Suprapubic skin (tissue), 4 donors: ENCODE results near the gene FCAR. TPM values are rescaled to one million over a fixed set of nuclear protein-coding genes. Genes with fewer than 3 reads are reported as not detected.
A peak's percentile ranks its signal among the peaks of the same experiment; 100 is the strongest.
"Not testable (repeated sequence)": the region's sequence is repeated elsewhere in the genome, so short reads cannot be mapped to it uniquely, and the experiment has no call there.

Source experiments
- DNase-seq, 2 donors: peaks; one replicate each; pipeline ENCODE4 v3.0.0-alpha.2; 2019; ENCODE audit warnings: low spot score in 2 of 2
- H3K27ac ChIP-seq: fragments of 200-600 bp; sonication (generic); one replicate; pipeline ENCODE4 v1.5.1; 2019
- H3K27me3 ChIP-seq: fragments of 200-600 bp; sonication (generic); one replicate; pipeline ENCODE4 v1.5.1; 2019
- H3K36me3 ChIP-seq: fragments of 200-600 bp; sonication (generic); one replicate; pipeline ENCODE4 v1.5.1; 2019
- H3K4me1 ChIP-seq: fragments of 200-600 bp; sonication (generic); one replicate; pipeline ENCODE4 v1.5.1; 2019
- H3K4me3 ChIP-seq: fragments of 200-600 bp; sonication (generic); one replicate; pipeline ENCODE4 v1.5.1; 2019; ENCODE audit warnings: mild to moderate bottlenecking
- H3K9me3 ChIP-seq: fragments of 200-600 bp; sonication (generic); one replicate; pipeline ENCODE4 v1.5.1; 2019
- EP300 ChIP-seq: sonication (generic); formaldehyde crosslinking; IDR thresholded peaks from one replicate; pipeline ENCODE4 v1.6.1; 2017; ENCODE audit warnings: antibody characterized with exemption
- POLR2A ChIP-seq, 2 donors: fragments of 450-650 bp; IDR thresholded peaks; one replicate each; pipeline ENCODE4 v1.6.1; 2017; ENCODE audit warnings: antibody characterized with exemption in 2 of 2, mild to moderate bottlenecking in 2 of 2, moderate library complexity in 2 of 2
- POLR2AphosphoS5 ChIP-seq, 3 donors: sonication (generic); formaldehyde crosslinking; IDR thresholded peaks; one replicate each; pipeline ENCODE4 v1.6.1; 2017; ENCODE audit warnings: antibody characterized with exemption in 3 of 3
- WGBS: methylation state at CpG from one replicate; pipeline ENCODE4 v1.1.5; 2018; 5-methylcytosine and 5-hydroxymethylcytosine counted together
- total RNA-seq, 4 donors: library from RNA; depleted of rRNA; stranded (reverse); fragments of >200 nt; gene quantifications; one replicate each; pipeline ENCODE4 v1.1.0, GENCODE V29; 2016
- TF ChIP-seq, protein P1 (sequence below), 2 donors: fragments of 200-600 bp in 1 of 2; fragments of 450-650 bp in 1 of 2; sonication (generic) in 1 of 2; IDR thresholded peaks; one replicate each; pipeline ENCODE4 v1.5.1; 2016 to 2019; ENCODE audit warnings: antibody characterized with exemption in 2 of 2, mild to moderate bottlenecking in 1 of 2, moderate library complexity in 1 of 2

Gene FCAR
- total RNA-seq, 4 donors from 2014 or later, result 0.87 TPM; not detected in 3

DNA sequence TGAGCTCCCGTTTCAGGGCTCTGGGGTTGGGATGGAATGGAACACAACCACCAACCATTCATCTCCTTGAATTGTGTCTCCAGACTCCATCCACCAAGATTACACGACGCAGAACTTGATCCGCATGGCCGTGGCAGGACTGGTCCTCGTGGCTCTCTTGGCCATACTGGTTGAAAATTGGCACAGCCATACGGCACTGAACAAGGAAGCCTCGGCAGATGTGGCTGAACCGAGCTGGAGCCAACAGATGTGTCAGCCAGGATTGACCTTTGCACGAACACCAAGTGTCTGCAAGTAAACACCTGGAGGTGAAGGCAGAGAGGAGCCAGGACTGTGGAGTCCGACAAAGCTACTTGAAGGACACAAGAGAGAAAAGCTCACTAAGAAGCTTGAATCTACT, 15.5 kb downstream of the FCAR start:
- no peak overlapping the region for H3K4me3 ChIP-seq

DNA sequence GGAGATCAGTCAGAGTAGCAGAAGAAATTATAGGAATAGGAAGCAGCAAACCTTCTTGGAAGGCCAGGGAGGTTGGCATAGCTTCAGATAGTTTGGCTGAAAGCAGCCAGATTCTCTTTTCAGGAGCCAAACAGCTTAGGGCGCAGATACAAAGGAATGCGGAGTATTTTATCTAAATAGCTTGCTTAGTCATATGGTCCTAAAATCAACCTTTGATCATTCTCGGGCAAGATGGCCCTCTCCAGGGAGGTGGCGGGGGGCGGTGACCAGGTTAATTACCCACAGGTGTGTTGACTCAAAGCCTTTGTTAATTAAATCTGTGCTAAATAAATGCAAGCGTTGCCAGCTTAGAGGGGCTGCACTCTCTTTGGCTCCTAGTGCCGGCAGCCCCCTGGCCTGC, 19.4 kb downstream of the FCAR start:
- WGBS, result 25% methylated on average over 3 of the region's 7 CpGs
- Histone ChIP-seq H3K27ac (no peak overlapping the region), H3K27me3 (peaks cover 5% of the 10 kb centered on the region), H3K4me3 (no peak overlapping the region), H3K4me1 (no peaks in the 10 kb centered on the region), H3K36me3 (no peaks in the 10 kb centered on the region), H3K9me3 (no peaks in the 10 kb centered on the region)
- DNase-seq, result no peak
- TF ChIP-seq, protein P1, sequence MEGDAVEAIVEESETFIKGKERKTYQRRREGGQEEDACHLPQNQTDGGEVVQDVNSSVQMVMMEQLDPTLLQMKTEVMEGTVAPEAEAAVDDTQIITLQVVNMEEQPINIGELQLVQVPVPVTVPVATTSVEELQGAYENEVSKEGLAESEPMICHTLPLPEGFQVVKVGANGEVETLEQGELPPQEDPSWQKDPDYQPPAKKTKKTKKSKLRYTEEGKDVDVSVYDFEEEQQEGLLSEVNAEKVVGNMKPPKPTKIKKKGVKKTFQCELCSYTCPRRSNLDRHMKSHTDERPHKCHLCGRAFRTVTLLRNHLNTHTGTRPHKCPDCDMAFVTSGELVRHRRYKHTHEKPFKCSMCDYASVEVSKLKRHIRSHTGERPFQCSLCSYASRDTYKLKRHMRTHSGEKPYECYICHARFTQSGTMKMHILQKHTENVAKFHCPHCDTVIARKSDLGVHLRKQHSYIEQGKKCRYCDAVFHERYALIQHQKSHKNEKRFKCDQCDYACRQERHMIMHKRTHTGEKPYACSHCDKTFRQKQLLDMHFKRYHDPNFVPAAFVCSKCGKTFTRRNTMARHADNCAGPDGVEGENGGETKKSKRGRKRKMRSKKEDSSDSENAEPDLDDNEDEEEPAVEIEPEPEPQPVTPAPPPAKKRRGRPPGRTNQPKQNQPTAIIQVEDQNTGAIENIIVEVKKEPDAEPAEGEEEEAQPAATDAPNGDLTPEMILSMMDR (IDR thresholded peaks at IDR 0.05), result no peak
- TF ChIP-seq EP300 (no peak), POLR2AphosphoS5 (IDR thresholded peaks at IDR 0.05) (no peak), POLR2A (IDR thresholded peaks at IDR 0.05) (no peak)

More for the DNA sequence above, 15.5 kb downstream of the FCAR start:
- H3K27ac ChIP-seq, result no peak overlapping the region
- H3K4me1 ChIP-seq, result no peaks in the 10 kb centered on the region
- TF ChIP-seq POLR2AphosphoS5 (IDR thresholded peaks at IDR 0.05), result no peak
- no peak for TF ChIP-seq POLR2A (IDR thresholded peaks at IDR 0.05)
- no peak for TF ChIP-seq EP300
- TF ChIP-seq, protein P1 (IDR thresholded peaks at IDR 0.05), result no peak
- DNase-seq, result peak in 1 of 2 donors; percentile 54
- WGBS, result 75% methylated on average over 11 of the region's 11 CpGs
- H3K36me3 ChIP-seq, result no peaks in the 10 kb centered on the region
- no peaks in the 10 kb centered on the region for H3K9me3 ChIP-seq
- H3K27me3 ChIP-seq, result peaks cover 7% of the 10 kb centered on the region

DNA sequence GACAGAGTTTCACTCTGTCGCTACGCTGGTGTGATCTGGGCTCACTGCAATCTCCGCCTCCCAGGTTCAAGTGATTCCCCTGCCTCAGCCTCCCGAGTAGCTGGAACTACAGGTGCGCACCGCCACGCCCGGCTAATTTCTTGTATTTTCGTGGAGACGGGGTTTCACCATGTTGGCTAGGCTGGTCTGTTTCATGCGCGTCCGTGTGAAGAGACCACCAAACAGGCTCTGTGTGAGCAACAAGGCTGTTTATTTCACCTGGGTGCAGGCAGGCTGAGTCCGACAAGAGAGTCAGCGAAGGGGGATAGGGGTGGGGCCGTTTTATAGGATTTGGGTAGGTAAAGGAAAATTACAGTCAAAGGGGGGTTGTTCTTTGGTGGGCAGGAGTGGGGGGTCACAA, 20.1 kb downstream of the FCAR start:
- DNase-seq, result peak in 1 of 2 donors; percentile 27
- not testable (repeated sequence) for H3K4me3 ChIP-seq, H3K27ac ChIP-seq, H3K4me1 ChIP-seq, H3K36me3 ChIP-seq, H3K9me3 ChIP-seq, H3K27me3 ChIP-seq
- 89% methylated on average over 16 of the region's 16 CpGs for WGBS

DNA sequence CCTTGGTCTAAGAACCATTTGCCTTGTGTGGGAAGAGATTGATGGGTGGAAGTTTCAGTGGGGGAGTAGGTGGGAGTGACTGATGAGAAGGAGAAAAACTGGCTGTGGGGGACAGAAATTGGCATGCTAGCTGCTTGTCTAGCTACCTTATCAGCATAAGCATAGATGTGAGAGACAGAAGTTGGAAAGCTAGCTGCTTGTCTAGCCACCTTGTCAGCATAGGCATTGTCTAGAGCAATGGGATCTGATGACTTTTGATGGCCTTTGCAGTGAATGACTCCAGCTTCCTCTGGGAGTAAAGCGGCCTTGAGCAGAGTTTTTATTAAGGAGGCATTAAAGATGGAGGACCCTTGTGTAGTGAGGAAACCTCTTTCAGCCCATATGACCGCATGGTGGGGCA, 22.0 kb downstream of the FCAR start:
- H3K4me1 ChIP-seq, result no peaks in the 10 kb centered on the region
- no peaks in the 10 kb centered on the region for H3K36me3 ChIP-seq
- 91% methylated on average over 2 of the region's 2 CpGs for WGBS
- no peaks in the 10 kb centered on the region for H3K9me3 ChIP-seq
- peaks cover 9% of the 10 kb centered on the region for H3K27me3 ChIP-seq
- no peak overlapping the region for H3K4me3 ChIP-seq
- no peak overlapping the region for H3K27ac ChIP-seq
- TF ChIP-seq POLR2A (IDR thresholded peaks at IDR 0.05), result no peak
- TF ChIP-seq POLR2AphosphoS5 (IDR thresholded peaks at IDR 0.05), result no peak
- TF ChIP-seq, protein P1 (IDR thresholded peaks at IDR 0.05), result no peak
- no peak for TF ChIP-seq EP300
- DNase-seq, result no peak

DNA sequence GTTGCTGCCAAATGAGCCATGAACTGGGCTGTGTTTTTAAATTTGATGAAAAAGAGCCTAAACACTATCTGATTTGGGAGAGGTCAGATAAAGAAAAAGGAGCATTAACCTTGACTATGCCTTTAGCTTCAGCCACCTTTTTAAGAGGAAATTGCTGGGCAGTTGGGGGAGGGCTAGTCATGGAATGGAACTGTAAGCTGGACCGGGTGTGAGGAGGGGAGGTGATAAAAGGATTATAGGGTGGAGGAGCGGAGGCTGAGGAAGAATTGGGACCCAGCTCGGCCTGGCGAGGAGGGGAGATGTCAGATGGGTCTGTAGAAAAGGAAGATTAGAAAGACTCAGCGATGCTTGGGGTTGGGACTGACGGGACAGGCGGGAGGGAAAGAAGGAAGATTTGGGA, 24.6 kb downstream of the FCAR start:
- H3K27ac ChIP-seq, H3K9me3 ChIP-seq, H3K27me3 ChIP-seq, H3K36me3 ChIP-seq, H3K4me1 ChIP-seq, H3K4me3 ChIP-seq: not testable (repeated sequence)
- WGBS, result 86% methylated on average over 7 of the region's 7 CpGs
- peak in 1 of 2 donors; percentile 8 for DNase-seq

DNA sequence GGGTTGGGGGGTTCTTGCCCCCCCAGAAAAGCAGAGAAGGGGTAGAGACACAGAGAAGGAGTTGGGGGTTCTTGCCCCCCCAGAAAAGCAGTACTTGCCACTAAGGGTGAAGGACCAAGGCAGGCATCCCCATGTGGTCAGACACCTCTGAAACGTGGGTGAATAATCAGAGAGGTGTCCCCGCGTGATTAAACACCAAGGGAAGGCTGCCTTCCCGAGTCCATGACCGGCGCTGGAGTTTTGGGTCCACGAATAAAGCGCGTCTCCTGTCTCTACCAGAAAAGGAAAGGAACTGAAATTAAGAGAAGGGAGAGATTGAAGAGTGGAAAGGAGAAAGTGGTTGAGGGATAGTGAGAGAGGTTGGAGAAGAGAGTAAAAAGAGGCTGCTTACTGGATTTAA, 25.6 kb downstream of the FCAR start:
- 84% methylated on average over 9 of the region's 9 CpGs for WGBS
- not testable (repeated sequence) for H3K27me3 ChIP-seq, H3K36me3 ChIP-seq, H3K27ac ChIP-seq, H3K9me3 ChIP-seq, H3K4me3 ChIP-seq, H3K4me1 ChIP-seq
- peak in 1 of 2 donors; percentile 11 for DNase-seq

DNA sequence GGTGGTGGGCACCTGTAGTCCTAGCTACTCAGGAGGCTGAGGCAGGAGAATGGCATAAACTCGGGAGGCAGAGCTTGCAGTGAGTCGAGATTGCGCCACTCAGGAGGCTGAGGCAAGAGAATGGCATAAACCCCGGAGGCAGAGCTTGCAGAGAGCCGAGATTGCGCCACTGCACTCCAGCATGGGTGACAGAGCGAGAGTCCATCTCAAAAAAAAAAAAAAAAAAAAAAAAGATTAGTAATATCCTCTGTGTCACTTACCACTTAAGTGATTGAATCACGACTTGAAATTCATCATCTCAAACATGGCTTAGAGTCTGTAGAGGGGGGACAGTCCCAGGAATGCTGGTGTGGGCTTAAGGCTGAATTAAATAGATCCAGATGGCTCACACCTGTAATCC, 27.1 kb downstream of the FCAR start:
- not testable (repeated sequence) for H3K9me3 ChIP-seq, H3K36me3 ChIP-seq, H3K4me1 ChIP-seq, H3K27ac ChIP-seq, H3K4me3 ChIP-seq, H3K27me3 ChIP-seq
- DNase-seq, result peak in 1 of 2 donors; percentile 21
- WGBS, result 83% methylated on average over 8 of the region's 8 CpGs
